A673 (cell line): Measurements from ENCODE around the gene SLC44A3.

Source experiments
- EZH2 ChIP-seq: fragments of 200-600 bp; sonication (generic); IDR thresholded peaks from 2 replicates; pipeline ENCODE4 v1.6.1; 2017; ENCODE audit warnings: borderline replicate concordance, low read depth, mild to moderate bottlenecking, mixed read lengths, antibody characterized with exemption, low read length; ENCODE audit not compliant: poor library complexity, severe bottlenecking
- TF ChIP-seq, protein P1 (sequence below): fragments of 300-800, 200-600 bp; sonication (generic); conservative IDR thresholded peaks from 2 replicates; pipeline ENCODE4 v1.5.1; 2017; ENCODE audit warnings: low read depth, mild to moderate bottlenecking, antibody characterized with exemption, low read length, moderate library complexity, mixed read lengths

- TF ChIP-seq, protein P1, sequence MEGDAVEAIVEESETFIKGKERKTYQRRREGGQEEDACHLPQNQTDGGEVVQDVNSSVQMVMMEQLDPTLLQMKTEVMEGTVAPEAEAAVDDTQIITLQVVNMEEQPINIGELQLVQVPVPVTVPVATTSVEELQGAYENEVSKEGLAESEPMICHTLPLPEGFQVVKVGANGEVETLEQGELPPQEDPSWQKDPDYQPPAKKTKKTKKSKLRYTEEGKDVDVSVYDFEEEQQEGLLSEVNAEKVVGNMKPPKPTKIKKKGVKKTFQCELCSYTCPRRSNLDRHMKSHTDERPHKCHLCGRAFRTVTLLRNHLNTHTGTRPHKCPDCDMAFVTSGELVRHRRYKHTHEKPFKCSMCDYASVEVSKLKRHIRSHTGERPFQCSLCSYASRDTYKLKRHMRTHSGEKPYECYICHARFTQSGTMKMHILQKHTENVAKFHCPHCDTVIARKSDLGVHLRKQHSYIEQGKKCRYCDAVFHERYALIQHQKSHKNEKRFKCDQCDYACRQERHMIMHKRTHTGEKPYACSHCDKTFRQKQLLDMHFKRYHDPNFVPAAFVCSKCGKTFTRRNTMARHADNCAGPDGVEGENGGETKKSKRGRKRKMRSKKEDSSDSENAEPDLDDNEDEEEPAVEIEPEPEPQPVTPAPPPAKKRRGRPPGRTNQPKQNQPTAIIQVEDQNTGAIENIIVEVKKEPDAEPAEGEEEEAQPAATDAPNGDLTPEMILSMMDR, result no peak
- no peak for TF ChIP-seq EZH2
Measured at GRCh38 chr1:94931254-94931841, 111.2 kb downstream of the SLC44A3 start.
